ENCODE data around the gene CPNE8. TPM values are rescaled to one million over a fixed set of nuclear protein-coding genes. Genes with fewer than 3 reads are reported as not detected.

CPNE8 gene
- total and polyA plus RNA-seq, 4 donors: 5.8 to 40.2 (median 20.3) TPM

DNA sequence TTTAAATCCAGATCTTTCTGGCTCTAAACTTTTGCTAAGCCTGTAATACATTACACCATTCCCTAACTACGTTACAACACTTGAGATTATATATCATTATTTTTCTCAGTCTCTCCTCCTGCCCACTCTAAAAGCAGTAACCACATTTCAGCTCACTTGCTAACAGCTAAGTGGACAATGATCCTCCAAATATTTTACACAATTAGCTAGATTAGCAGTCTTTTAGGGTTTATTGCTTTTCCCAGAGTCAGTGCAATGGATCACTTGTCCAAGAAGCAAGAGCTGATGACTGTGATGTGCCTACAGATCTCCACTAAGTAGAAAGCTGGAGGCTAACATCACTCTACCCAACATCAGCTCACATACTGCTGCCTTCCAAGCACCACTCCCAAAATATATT, 17.6 kb downstream of the CPNE8 start:
- H3K27me3 ChIP-seq (ENCODE audit: control insufficient read depth in 1 of 2, insufficient read depth in 2 of 2, low read length in 1 of 2): no peaks in the 10 kb centered on the region
- H3K27ac ChIP-seq (ENCODE audit: low read depth in 1 of 2, low read length in 2 of 2): no peak overlapping the region
- H3K4me3 ChIP-seq (ENCODE audit: low read length in 2 of 2): no peak overlapping the region
- no peaks in the 10 kb centered on the region for H3K9me3 ChIP-seq (ENCODE audit: control insufficient read depth, low read length)
- DNase-seq (no peak), ATAC-seq (ENCODE audit: low FRiP score) (no peak)
- 41 to 47% methylated on average over 1 of the region's 1 CpG for WGBS, 2 donors
- H3K4me1 ChIP-seq (ENCODE audit: control insufficient read depth in 1 of 2, insufficient read depth in 2 of 2, low read length in 2 of 2): peaks cover 2 to 5% of the 10 kb centered on the region in 2 donors
- intact Hi-C loops (cut with DNase I): no loop called here
- no peaks in the 10 kb centered on the region for H3K36me3 ChIP-seq (ENCODE audit: control insufficient read depth in 1 of 2, insufficient read depth in 2 of 2, low read length in 1 of 2)

GRCh38 chr12:38886931-38887330, 18.5 kb downstream of the CPNE8 start:
- H3K4me3 ChIP-seq (ENCODE audit: low read length in 2 of 2): no peak overlapping the region
- intact Hi-C loops (cut with DNase I): no loop called here
- no peak overlapping the region for H3K27ac ChIP-seq (ENCODE audit: low read depth in 1 of 2, low read length in 2 of 2)
- DNase-seq: no peak
- H3K36me3 ChIP-seq (ENCODE audit: control insufficient read depth in 1 of 2, insufficient read depth in 2 of 2, low read length in 1 of 2): no peaks in the 10 kb centered on the region
- peaks cover 2 to 5% of the 10 kb centered on the region in 2 donors for H3K4me1 ChIP-seq (ENCODE audit: control insufficient read depth in 1 of 2, insufficient read depth in 2 of 2, low read length in 2 of 2)
- 97 to 100% methylated on average over 1 of the region's 1 CpG for WGBS, 2 donors
- no peak for ATAC-seq (ENCODE audit: low FRiP score)
- no peaks in the 10 kb centered on the region for H3K9me3 ChIP-seq (ENCODE audit: control insufficient read depth, low read length)
- H3K27me3 ChIP-seq (ENCODE audit: control insufficient read depth in 1 of 2, insufficient read depth in 2 of 2, low read length in 1 of 2): no peaks in the 10 kb centered on the region

DNA sequence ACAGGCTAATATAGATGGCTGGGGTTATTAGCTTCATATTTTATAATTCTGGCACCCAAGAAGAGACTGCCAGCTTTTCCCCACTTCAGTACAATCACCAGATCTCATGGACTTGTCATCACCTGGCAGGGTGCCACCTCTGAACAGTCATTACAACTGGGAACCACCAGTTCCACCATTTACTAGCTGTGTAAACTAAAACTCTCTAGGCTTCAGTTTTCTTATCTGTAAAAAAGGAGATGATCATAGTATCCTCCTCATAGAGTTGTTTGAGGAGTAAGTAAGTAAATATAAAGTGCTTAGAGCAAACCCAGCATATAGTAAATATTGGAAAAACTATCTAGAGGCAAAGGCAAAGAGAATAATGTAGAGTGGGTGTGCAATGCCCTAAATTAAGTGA, 19.3 kb downstream of the CPNE8 start:
- no peak overlapping the region for H3K27ac ChIP-seq (ENCODE audit: low read depth in 1 of 2, low read length in 2 of 2)
- intact Hi-C loops (cut with DNase I): no loop called here
- H3K4me3 ChIP-seq (ENCODE audit: low read length in 2 of 2): no peak overlapping the region
- H3K27me3 ChIP-seq (ENCODE audit: control insufficient read depth in 1 of 2, insufficient read depth in 2 of 2, low read length in 1 of 2): no peaks in the 10 kb centered on the region
- no peak for ATAC-seq (ENCODE audit: low FRiP score)
- H3K4me1 ChIP-seq (ENCODE audit: control insufficient read depth in 1 of 2, insufficient read depth in 2 of 2, low read length in 2 of 2): peaks cover 2 to 5% of the 10 kb centered on the region in 2 donors
- DNase-seq: peak; percentile 64 to 83
- no peaks in the 10 kb centered on the region for H3K36me3 ChIP-seq (ENCODE audit: control insufficient read depth in 1 of 2, insufficient read depth in 2 of 2, low read length in 1 of 2)
- H3K9me3 ChIP-seq (ENCODE audit: control insufficient read depth, low read length): no peaks in the 10 kb centered on the region

DNA sequence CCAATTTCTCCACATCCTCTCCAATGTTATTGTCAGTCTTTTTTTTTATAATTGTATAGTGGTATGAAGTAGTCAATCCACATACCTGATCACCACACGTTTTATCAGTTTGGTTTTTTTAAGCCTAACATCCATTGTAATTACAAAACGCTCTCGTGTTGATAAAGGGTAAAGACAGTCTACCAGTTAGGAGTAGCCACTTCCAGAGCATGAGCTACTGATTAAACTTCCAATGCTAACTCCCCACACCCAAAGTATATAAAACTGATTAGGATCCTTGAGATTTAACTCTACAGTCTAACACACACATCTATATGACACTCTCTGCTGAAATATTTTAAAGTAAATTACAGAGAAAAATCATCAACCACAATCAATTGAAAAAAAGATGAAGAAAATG, 20.7 kb downstream of the CPNE8 start:
- Histone ChIP-seq H3K36me3 (ENCODE audit: control insufficient read depth in 1 of 2, insufficient read depth in 2 of 2, low read length in 1 of 2) (no peaks in the 10 kb centered on the region), H3K9me3 (ENCODE audit: control insufficient read depth, low read length) (no peaks in the 10 kb centered on the region), H3K27me3 (ENCODE audit: control insufficient read depth in 1 of 2, insufficient read depth in 2 of 2, low read length in 1 of 2) (no peaks in the 10 kb centered on the region), H3K27ac (ENCODE audit: low read depth in 1 of 2, low read length in 2 of 2) (no peak overlapping the region), H3K4me3 (ENCODE audit: low read length in 2 of 2) (no peak overlapping the region), H3K4me1 (ENCODE audit: control insufficient read depth in 1 of 2, insufficient read depth in 2 of 2, low read length in 2 of 2) (peaks cover 2 to 5% of the 10 kb centered on the region in 2 donors)
- no peak for ATAC-seq (ENCODE audit: low FRiP score)
- DNase-seq: no peak
- intact Hi-C loops (cut with DNase I): no loop called here
- WGBS, 2 donors: 82 to 88% methylated on average over 3 of the region's 3 CpGs

GRCh38 chr12:38883629-38884134, 21.7 kb downstream of the CPNE8 start:
- no peaks in the 10 kb centered on the region for H3K27me3 ChIP-seq (ENCODE audit: control insufficient read depth in 1 of 2, insufficient read depth in 2 of 2, low read length in 1 of 2)
- H3K4me3 ChIP-seq (ENCODE audit: low read length in 2 of 2): no peak overlapping the region
- no peaks in the 10 kb centered on the region for H3K9me3 ChIP-seq (ENCODE audit: control insufficient read depth, low read length)
- DNase-seq: no peak
- H3K4me1 ChIP-seq (ENCODE audit: control insufficient read depth in 1 of 2, insufficient read depth in 2 of 2, low read length in 2 of 2): peaks cover 2 to 5% of the 10 kb centered on the region in 2 donors
- no peaks in the 10 kb centered on the region for H3K36me3 ChIP-seq (ENCODE audit: control insufficient read depth in 1 of 2, insufficient read depth in 2 of 2, low read length in 1 of 2)
- intact Hi-C loops (cut with DNase I): no loop called here
- no peak overlapping the region for H3K27ac ChIP-seq (ENCODE audit: low read depth in 1 of 2, low read length in 2 of 2)
- ATAC-seq (ENCODE audit: low FRiP score): no peak
- 93 to 98% methylated on average over 3 of the region's 3 CpGs for WGBS, 2 donors

- DNase-seq (no peak), ATAC-seq (ENCODE audit: low FRiP score) (no peak)
- Histone ChIP-seq H3K36me3 (ENCODE audit: control insufficient read depth in 1 of 2, insufficient read depth in 2 of 2, low read length in 1 of 2) (no peaks in the 10 kb centered on the region), H3K9me3 (ENCODE audit: control insufficient read depth, low read length) (no peaks in the 10 kb centered on the region), H3K27me3 (ENCODE audit: control insufficient read depth in 1 of 2, insufficient read depth in 2 of 2, low read length in 1 of 2) (no peaks in the 10 kb centered on the region), H3K4me3 (ENCODE audit: low read length in 2 of 2) (no peak overlapping the region), H3K4me1 (ENCODE audit: control insufficient read depth in 1 of 2, insufficient read depth in 2 of 2, low read length in 2 of 2) (peaks cover 2 to 3% of the 10 kb centered on the region in 2 donors), H3K27ac (ENCODE audit: low read depth in 1 of 2, low read length in 2 of 2) (no peak overlapping the region)
- intact Hi-C loops (cut with DNase I): no loop called here
- 76 to 94% methylated on average over 3 of the region's 3 CpGs for WGBS, 2 donors
Measured at GRCh38 chr12:38880288-38880687, 25.1 kb downstream of the CPNE8 start.

DNA sequence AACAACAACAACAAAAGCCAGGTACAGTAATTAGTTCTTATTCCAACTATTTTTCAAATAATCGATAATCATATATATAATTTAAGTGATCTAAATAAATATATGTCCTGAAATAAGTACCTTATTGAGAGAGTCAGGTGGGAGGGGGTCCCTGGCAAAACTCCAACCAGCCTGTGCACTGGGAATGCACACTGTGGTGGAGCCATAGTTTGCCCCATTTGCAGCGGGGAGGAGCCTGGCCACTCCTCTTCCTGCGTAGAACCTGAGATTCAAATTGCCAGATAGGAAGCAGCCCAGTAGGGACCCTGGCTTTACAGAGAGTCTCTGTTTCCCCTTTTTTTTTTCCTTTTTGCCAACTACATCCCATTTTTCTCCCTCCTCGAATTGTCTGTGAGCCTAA, 26.4 kb downstream of the CPNE8 start:
- intact Hi-C loops (cut with DNase I): no loop called here
- DNase-seq: no peak
- WGBS, 2 donors: 97 to 99% methylated on average over 4 of the region's 4 CpGs

DNA sequence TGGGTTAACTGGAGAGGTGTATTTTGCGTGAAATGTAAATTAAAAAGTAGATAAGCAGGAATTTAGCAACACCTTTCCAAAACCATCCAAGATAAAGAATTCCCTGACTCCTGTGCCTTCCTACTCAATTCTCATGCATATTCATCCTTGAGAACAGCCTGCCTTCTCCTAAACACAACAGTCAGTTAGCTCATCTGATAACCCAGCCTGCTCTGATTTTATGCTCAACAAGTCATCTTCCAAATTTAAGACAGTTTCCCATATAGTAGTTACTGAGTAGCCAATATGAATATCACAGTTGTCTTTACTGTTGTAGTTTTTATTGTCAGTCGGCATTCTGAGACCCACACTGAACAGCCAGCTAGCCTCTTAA, 27.1 kb downstream of the CPNE8 start:
- no peaks in the 10 kb centered on the region for H3K9me3 ChIP-seq (ENCODE audit: control insufficient read depth, low read length)
- intact Hi-C loops (cut with DNase I): no loop called here
- H3K36me3 ChIP-seq (ENCODE audit: control insufficient read depth in 1 of 2, insufficient read depth in 2 of 2, low read length in 1 of 2): no peaks in the 10 kb centered on the region
- no peak overlapping the region for H3K4me3 ChIP-seq (ENCODE audit: low read length in 2 of 2)
- H3K27me3 ChIP-seq (ENCODE audit: control insufficient read depth in 1 of 2, insufficient read depth in 2 of 2, low read length in 1 of 2): no peaks in the 10 kb centered on the region
- 98% methylated on average over 2 of the region's 2 CpGs for WGBS, 2 donors
- no peaks in the 10 kb centered on the region for H3K4me1 ChIP-seq (ENCODE audit: control insufficient read depth in 1 of 2, insufficient read depth in 2 of 2, low read length in 2 of 2)
- DNase-seq (no peak), ATAC-seq (ENCODE audit: low FRiP score) (no peak)
- no peak overlapping the region for H3K27ac ChIP-seq (ENCODE audit: low read depth in 1 of 2, low read length in 2 of 2)

More for the DNA sequence above, 26.4 kb downstream of the CPNE8 start:
- ATAC-seq (ENCODE audit: low FRiP score): no peak
- no peaks in the 10 kb centered on the region for H3K27me3 ChIP-seq (ENCODE audit: control insufficient read depth in 1 of 2, insufficient read depth in 2 of 2, low read length in 1 of 2)
- no peaks in the 10 kb centered on the region for H3K9me3 ChIP-seq (ENCODE audit: control insufficient read depth, low read length)
- no peak overlapping the region for H3K4me3 ChIP-seq (ENCODE audit: low read length in 2 of 2)
- no peaks in the 10 kb centered on the region for H3K36me3 ChIP-seq (ENCODE audit: control insufficient read depth in 1 of 2, insufficient read depth in 2 of 2, low read length in 1 of 2)
- no peak overlapping the region for H3K27ac ChIP-seq (ENCODE audit: low read depth in 1 of 2, low read length in 2 of 2)
- peaks cover 2% of the 10 kb centered on the region in 2 donors for H3K4me1 ChIP-seq (ENCODE audit: control insufficient read depth in 1 of 2, insufficient read depth in 2 of 2, low read length in 2 of 2)

- H3K27ac ChIP-seq (ENCODE audit: low read depth in 1 of 2, low read length in 2 of 2): no peak overlapping the region
- H3K27me3 ChIP-seq (ENCODE audit: control insufficient read depth in 1 of 2, insufficient read depth in 2 of 2, low read length in 1 of 2): no peaks in the 10 kb centered on the region
- H3K9me3 ChIP-seq (ENCODE audit: control insufficient read depth, low read length): no peaks in the 10 kb centered on the region
- no peak for DNase-seq
- no peak overlapping the region for H3K4me3 ChIP-seq (ENCODE audit: low read length in 2 of 2)
- intact Hi-C loops (cut with DNase I): no loop called here
- WGBS, 2 donors: 76 to 85% methylated on average over 3 of the region's 3 CpGs
- no peaks in the 10 kb centered on the region for H3K4me1 ChIP-seq (ENCODE audit: control insufficient read depth in 1 of 2, insufficient read depth in 2 of 2, low read length in 2 of 2)
- no peak for ATAC-seq (ENCODE audit: low FRiP score)
- H3K36me3 ChIP-seq (ENCODE audit: control insufficient read depth in 1 of 2, insufficient read depth in 2 of 2, low read length in 1 of 2): no peaks in the 10 kb centered on the region
Measured at GRCh38 chr12:38875586-38876228, 29.7 kb downstream of the CPNE8 start.
